Activated naive CD8-positive, alpha-beta T cell treated with anti-CD3 and anti-CD28 coated beads, Interleukin-2, amount 10 ng/mL, durations not matched to agents 7 days and 5 days (primary cell): Measurements from ENCODE around the gene ZNF697. TPM values are rescaled to one million over a fixed set of nuclear protein-coding genes. Genes with fewer than 3 reads are reported as not detected.
A peak's percentile ranks its signal among the peaks of the same experiment; 100 is the strongest.
"Not testable (repeated sequence)": the region's sequence is repeated elsewhere in the genome, so short reads cannot be mapped to it uniquely, and the experiment has no call there.

Experiments
- ATAC-seq: fragments of 150-1000 bp; cut with Tn5 transposase; one replicate; pipeline ENCODE4 v1.10.0; 2021; ENCODE audit warnings: low read depth, moderate library complexity
- POLR2A ChIA-PET: fragments of 350-600 bp; sonication (Branson Sonifier 250); formaldehyde crosslinking; loops from one replicate; lab custom pipeline; 2021; ENCODE audit warnings: antibody characterized with exemption; lab: Charles Lee
- DNase-seq: peaks from one replicate; pipeline ENCODE4 v3.0.0; 2021
- H3K27ac Mint-ChIP-seq: one replicate; pipeline ENCODE4 v1.8.0; 2022; ENCODE audit warnings: mild to moderate bottlenecking, mixed read lengths
- H3K27me3 Mint-ChIP-seq: one replicate; pipeline ENCODE4 v1.8.0; 2022; ENCODE audit warnings: mild to moderate bottlenecking, moderate library complexity, mixed read lengths
- H3K36me3 Mint-ChIP-seq: one replicate; pipeline ENCODE4 v1.8.0; 2021; ENCODE audit warnings: mild to moderate bottlenecking, mixed read lengths
- H3K4me1 Mint-ChIP-seq: one replicate; pipeline ENCODE4 v1.8.0; 2021; ENCODE audit warnings: mixed read lengths
- H3K4me3 Mint-ChIP-seq: one replicate; pipeline ENCODE4 v1.8.0; 2022; ENCODE audit warnings: mild to moderate bottlenecking, moderate library complexity, mixed read lengths
- H3K9me3 Mint-ChIP-seq: one replicate; pipeline ENCODE4 v1.8.0; 2021; ENCODE audit warnings: mixed read lengths
- total RNA-seq, 2 experiments: library from RNA; stranded (reverse); gene quantifications; one replicate each; pipeline ENCODE4 v1.2.3, GENCODE V29; 2021

Gene ZNF697
- total RNA-seq, 2 experiments from 2014 or later = 0.22 to 0.31 TPM

GRCh38 chr1:119633575-119633974, 14.5 kb downstream of the ZNF697 start:
- no peak overlapping the region for H3K4me3 Mint-ChIP-seq
- no peak overlapping the region for H3K27ac Mint-ChIP-seq
- H3K9me3 Mint-ChIP-seq = no peaks in the 10 kb centered on the region
- no peaks in the 10 kb centered on the region for H3K4me1 Mint-ChIP-seq
- H3K36me3 Mint-ChIP-seq = no peaks in the 10 kb centered on the region
- DNase-seq (no peak), ATAC-seq (no peak)
- H3K27me3 Mint-ChIP-seq = peaks cover 58% of the 10 kb centered on the region
- POLR2A ChIA-PET = no interaction called here

- no peaks in the 10 kb centered on the region for H3K36me3 Mint-ChIP-seq
- ATAC-seq (no peak), DNase-seq (no peak)
- H3K4me3 Mint-ChIP-seq = no peak overlapping the region
- H3K4me1 Mint-ChIP-seq = no peaks in the 10 kb centered on the region
- no peak overlapping the region for H3K27ac Mint-ChIP-seq
- no peaks in the 10 kb centered on the region for H3K9me3 Mint-ChIP-seq
- POLR2A ChIA-PET = no interaction called here
- peaks cover 65% of the 10 kb centered on the region for H3K27me3 Mint-ChIP-seq
Observed at GRCh38 chr1:119632841-119633240, 15.2 kb downstream of the ZNF697 start.

GRCh38 chr1:119632103-119632490, 16.0 kb downstream of the ZNF697 start:
- Mint-ChIP-seq H3K9me3 (no peaks in the 10 kb centered on the region), H3K4me3 (no peak overlapping the region), H3K27me3 (peaks cover 66% of the 10 kb centered on the region), H3K27ac (no peak overlapping the region), H3K36me3 (no peaks in the 10 kb centered on the region), H3K4me1 (no peaks in the 10 kb centered on the region)
- no peak for DNase-seq
- no peak for ATAC-seq
- POLR2A ChIA-PET = no interaction called here

- POLR2A ChIA-PET = no interaction called here
- Mint-ChIP-seq H3K4me3 (no peak overlapping the region), H3K27me3 (peaks cover 71% of the 10 kb centered on the region), H3K27ac (no peak overlapping the region), H3K36me3 (no peaks in the 10 kb centered on the region), H3K9me3 (no peaks in the 10 kb centered on the region), H3K4me1 (no peaks in the 10 kb centered on the region)
- DNase-seq (no peak), ATAC-seq (peak; percentile 50)
Observed at GRCh38 chr1:119631433-119632102, 16.5 kb downstream of the ZNF697 start.

GRCh38 chr1:119631086-119631432, 17.0 kb downstream of the ZNF697 start:
- Mint-ChIP-seq H3K4me3 (no peak overlapping the region), H3K27ac (no peak overlapping the region), H3K27me3 (peaks cover 72% of the 10 kb centered on the region), H3K9me3 (no peaks in the 10 kb centered on the region), H3K36me3 (no peaks in the 10 kb centered on the region), H3K4me1 (no peaks in the 10 kb centered on the region)
- no peak for DNase-seq
- ATAC-seq = no peak
- POLR2A ChIA-PET = no interaction called here

GRCh38 chr1:119626841-119627240, 21.2 kb downstream of the ZNF697 start:
- POLR2A ChIA-PET = no interaction called here
- H3K36me3 Mint-ChIP-seq = peaks cover 6% of the 10 kb centered on the region
- ATAC-seq (no peak), DNase-seq (no peak)
- H3K4me1 Mint-ChIP-seq = peaks cover 7% of the 10 kb centered on the region
- H3K9me3 Mint-ChIP-seq = no peaks in the 10 kb centered on the region
- peaks cover 40% of the 10 kb centered on the region for H3K27me3 Mint-ChIP-seq
- H3K27ac Mint-ChIP-seq = no peak overlapping the region
- no peak overlapping the region for H3K4me3 Mint-ChIP-seq

- DNase-seq = no peak
- no peak overlapping the region for H3K27ac Mint-ChIP-seq
- peaks cover 6% of the 10 kb centered on the region for H3K36me3 Mint-ChIP-seq
- peaks cover 35% of the 10 kb centered on the region for H3K27me3 Mint-ChIP-seq
- no peaks in the 10 kb centered on the region for H3K9me3 Mint-ChIP-seq
- POLR2A ChIA-PET = no interaction called here
- no peak for ATAC-seq
- H3K4me1 Mint-ChIP-seq = peaks cover 7% of the 10 kb centered on the region
- no peak overlapping the region for H3K4me3 Mint-ChIP-seq
Observed at GRCh38 chr1:119626011-119626545, 22.0 kb downstream of the ZNF697 start.

- Mint-ChIP-seq H3K36me3 (peaks cover 6% of the 10 kb centered on the region), H3K27me3 (peaks cover 21% of the 10 kb centered on the region), H3K27ac (no peak overlapping the region), H3K4me1 (peaks cover 7% of the 10 kb centered on the region), H3K9me3 (no peaks in the 10 kb centered on the region), H3K4me3 (no peak overlapping the region)
- no peak for ATAC-seq
- POLR2A ChIA-PET = no interaction called here
- no peak for DNase-seq
Observed at GRCh38 chr1:119623678-119624077, 24.4 kb downstream of the ZNF697 start.

GRCh38 chr1:119623193-119623515, 24.9 kb downstream of the ZNF697 start:
- Mint-ChIP-seq H3K9me3 (no peaks in the 10 kb centered on the region), H3K27ac (no peak overlapping the region), H3K4me3 (no peak overlapping the region), H3K4me1 (peaks cover 7% of the 10 kb centered on the region), H3K27me3 (peaks cover 15% of the 10 kb centered on the region), H3K36me3 (peaks cover 6% of the 10 kb centered on the region)
- POLR2A ChIA-PET = no interaction called here
- ATAC-seq (no peak), DNase-seq (no peak)

- ATAC-seq = no peak
- peaks cover 13% of the 10 kb centered on the region for H3K27me3 Mint-ChIP-seq
- H3K27ac Mint-ChIP-seq = no peak overlapping the region
Observed at GRCh38 chr1:119622311-119623192, 25.5 kb downstream of the ZNF697 start.

GRCh38 chr1:119621705-119622104, 26.4 kb downstream of the ZNF697 start:
- H3K27me3 Mint-ChIP-seq = peaks cover 8% of the 10 kb centered on the region
- H3K9me3 Mint-ChIP-seq = no peaks in the 10 kb centered on the region
- peaks cover 6% of the 10 kb centered on the region for H3K36me3 Mint-ChIP-seq
- peaks cover 7% of the 10 kb centered on the region for H3K4me1 Mint-ChIP-seq
- no peak overlapping the region for H3K4me3 Mint-ChIP-seq
- no peak overlapping the region for H3K27ac Mint-ChIP-seq
- DNase-seq (no peak), ATAC-seq (no peak)
- POLR2A ChIA-PET = no interaction called here

More at GRCh38 chr1:119622311-119623192, 25.5 kb downstream of the ZNF697 start:
- POLR2A ChIA-PET = no interaction called here
- peaks cover 6% of the 10 kb centered on the region for H3K36me3 Mint-ChIP-seq
- peaks cover 7% of the 10 kb centered on the region for H3K4me1 Mint-ChIP-seq
- H3K4me3 Mint-ChIP-seq = no peak overlapping the region
- DNase-seq = no peak
- H3K9me3 Mint-ChIP-seq = no peaks in the 10 kb centered on the region

- no peak for DNase-seq
- Mint-ChIP-seq H3K27ac (no peak overlapping the region), H3K27me3 (peaks cover 4% of the 10 kb centered on the region), H3K4me3 (no peak overlapping the region), H3K36me3 (peaks cover 4% of the 10 kb centered on the region), H3K4me1 (peaks cover 7% of the 10 kb centered on the region), H3K9me3 (no peaks in the 10 kb centered on the region)
- ATAC-seq = no peak
- POLR2A ChIA-PET = no interaction called here
Observed at GRCh38 chr1:119617751-119618691, 30.0 kb downstream of the ZNF697 start.

- POLR2A ChIA-PET, H3K27ac Mint-ChIP-seq, DNase-seq, H3K27me3 Mint-ChIP-seq, H3K4me3 Mint-ChIP-seq, H3K36me3 Mint-ChIP-seq, H3K4me1 Mint-ChIP-seq, H3K9me3 Mint-ChIP-seq, ATAC-seq: not testable (repeated sequence)
Observed at GRCh38 chr1:119616748-119617147, 31.3 kb downstream of the ZNF697 start.
